T-helper 17 cell (primary cell): Measurements from ENCODE around the gene AVPR2. TPM values are rescaled to one million over a fixed set of nuclear protein-coding genes. Genes with fewer than 3 reads are reported as not detected.

Experiments
- ATAC-seq: fragments of 150-1000 bp; cut with Tn5 transposase; 2 replicates; pipeline ENCODE4 v1.10.0; 2021; ENCODE audit warnings: mild to moderate bottlenecking, moderate library complexity
- DNase-seq, 3 donors: peaks; one replicate each; pipeline versions ENCODE4 v3.0.0 to v3.0.0-alpha.2; 2020 to 2021
- H3K9me3 ChIP-seq: one replicate; pipeline ENCODE4 v1.7.0; 2013; ENCODE audit warnings: low read length, mild to moderate bottlenecking; ENCODE audit not compliant: control insufficient read depth, poor library complexity, severe bottlenecking
- H3K27ac Mint-ChIP-seq: one replicate; pipeline ENCODE4 v1.8.0; 2022; ENCODE audit warnings: mild to moderate bottlenecking, moderate library complexity, mixed read lengths
- H3K27me3 Mint-ChIP-seq: one replicate; pipeline ENCODE4 v1.8.0; 2022; ENCODE audit warnings: mixed read lengths
- H3K36me3 Mint-ChIP-seq: one replicate; pipeline ENCODE4 v1.8.0; 2022; ENCODE audit warnings: low read depth, mixed read lengths
- H3K4me1 Mint-ChIP-seq: one replicate; pipeline ENCODE4 v1.8.0; 2022; ENCODE audit warnings: mild to moderate bottlenecking, mixed read lengths
- H3K4me3 Mint-ChIP-seq: one replicate; pipeline ENCODE4 v1.8.0; 2022; ENCODE audit warnings: mild to moderate bottlenecking, moderate library complexity, mixed read lengths
- total RNA-seq, 4 donors: library from RNA in 2 of 4; stranded (reverse) in 2 of 4; gene quantifications; one replicate each; pipeline ENCODE4 v1.2.3 and lab custom pipeline; 2022 to 2026

The AVPR2 gene
- total RNA-seq, 2 donors from 2014 or later = not detected

GRCh38 chrX:153903238-153903980, 1.1 kb upstream of the AVPR2 start:
- ATAC-seq (peak; percentile 8), DNase-seq (no peak)
- H3K4me1 Mint-ChIP-seq = peaks cover 26% of the 10 kb centered on the region
- peak overlapping the region; percentile 88 for H3K4me3 Mint-ChIP-seq
- H3K27ac Mint-ChIP-seq = peak overlapping the region; percentile 83
- H3K27me3 Mint-ChIP-seq = no peaks in the 10 kb centered on the region
- no peaks in the 10 kb centered on the region for H3K9me3 ChIP-seq
- no peaks in the 10 kb centered on the region for H3K36me3 Mint-ChIP-seq

- H3K27ac Mint-ChIP-seq = peak overlapping the region; percentile 53
These were observed 1.1 kb downstream of the AVPR2 start for GRCh38 chrX:153905481-153906095.

GRCh38 chrX:153906126-153906917, 1.8 kb downstream of the AVPR2 start:
- DNase-seq = no peak
- Mint-ChIP-seq H3K27ac (peak overlapping the region; percentile 53), H3K4me3 (peak overlapping the region; percentile 62), H3K4me1 (peaks cover 23% of the 10 kb centered on the region), H3K27me3 (no peaks in the 10 kb centered on the region), H3K36me3 (no peaks in the 10 kb centered on the region)
- peak; percentile 52 for ATAC-seq
- no peaks in the 10 kb centered on the region for H3K9me3 ChIP-seq

More at GRCh38 chrX:153905481-153906095, 1.1 kb downstream of the AVPR2 start:
- H3K9me3 ChIP-seq = no peaks in the 10 kb centered on the region
- Mint-ChIP-seq H3K4me3 (peak overlapping the region; percentile 62), H3K4me1 (peaks cover 27% of the 10 kb centered on the region), H3K27me3 (no peaks in the 10 kb centered on the region), H3K36me3 (no peaks in the 10 kb centered on the region)
- DNase-seq = no peak
- no peak for ATAC-seq

- Mint-ChIP-seq H3K4me3 (no peak overlapping the region), H3K27ac (no peak overlapping the region), H3K27me3 (no peaks in the 10 kb centered on the region), H3K4me1 (peaks cover 18% of the 10 kb centered on the region), H3K36me3 (no peaks in the 10 kb centered on the region)
- H3K9me3 ChIP-seq = no peaks in the 10 kb centered on the region
- DNase-seq (no peak), ATAC-seq (no peak)
These were observed 3.0 kb downstream of the AVPR2 start for GRCh38 chrX:153907456-153907855.

GRCh38 chrX:153908219-153908860, 3.9 kb downstream of the AVPR2 start:
- Mint-ChIP-seq H3K4me1 (peaks cover 14% of the 10 kb centered on the region), H3K4me3 (no peak overlapping the region), H3K27me3 (no peaks in the 10 kb centered on the region), H3K27ac (no peak overlapping the region), H3K36me3 (no peaks in the 10 kb centered on the region)
- ATAC-seq (no peak), DNase-seq (no peak)
- no peaks in the 10 kb centered on the region for H3K9me3 ChIP-seq

- no peaks in the 10 kb centered on the region for H3K27me3 Mint-ChIP-seq
- H3K9me3 ChIP-seq = no peaks in the 10 kb centered on the region
- no peak for DNase-seq
These were observed 4.8 kb downstream of the AVPR2 start for GRCh38 chrX:153909024-153909979.

GRCh38 chrX:153909980-153910360, 5.5 kb downstream of the AVPR2 start:
- ATAC-seq (no peak), DNase-seq (no peak)
- Mint-ChIP-seq H3K27ac (no peak overlapping the region), H3K36me3 (no peaks in the 10 kb centered on the region), H3K4me3 (no peak overlapping the region), H3K27me3 (no peaks in the 10 kb centered on the region), H3K4me1 (peaks cover 5% of the 10 kb centered on the region)
- no peaks in the 10 kb centered on the region for H3K9me3 ChIP-seq

More at GRCh38 chrX:153909024-153909979, 4.8 kb downstream of the AVPR2 start:
- no peak overlapping the region for H3K27ac Mint-ChIP-seq
- ATAC-seq = no peak
- peaks cover 7% of the 10 kb centered on the region for H3K4me1 Mint-ChIP-seq
- no peaks in the 10 kb centered on the region for H3K36me3 Mint-ChIP-seq
- no peak overlapping the region for H3K4me3 Mint-ChIP-seq

- Mint-ChIP-seq H3K27me3 (no peaks in the 10 kb centered on the region), H3K4me3 (no peak overlapping the region), H3K36me3 (no peaks in the 10 kb centered on the region), H3K27ac (no peak overlapping the region), H3K4me1 (peaks cover 5% of the 10 kb centered on the region)
- no peaks in the 10 kb centered on the region for H3K9me3 ChIP-seq
- ATAC-seq (no peak), DNase-seq (no peak)
These were observed 6.0 kb downstream of the AVPR2 start for GRCh38 chrX:153910446-153910845.

GRCh38 chrX:153911798-153912197, 7.3 kb downstream of the AVPR2 start:
- ATAC-seq = peak; percentile 23
- no peak overlapping the region for H3K4me3 Mint-ChIP-seq
- no peak for DNase-seq
- no peak overlapping the region for H3K27ac Mint-ChIP-seq
- H3K36me3 Mint-ChIP-seq = peaks cover 2% of the 10 kb centered on the region
- no peaks in the 10 kb centered on the region for H3K9me3 ChIP-seq
- peaks cover 9% of the 10 kb centered on the region for H3K4me1 Mint-ChIP-seq
- no peaks in the 10 kb centered on the region for H3K27me3 Mint-ChIP-seq

DNA sequence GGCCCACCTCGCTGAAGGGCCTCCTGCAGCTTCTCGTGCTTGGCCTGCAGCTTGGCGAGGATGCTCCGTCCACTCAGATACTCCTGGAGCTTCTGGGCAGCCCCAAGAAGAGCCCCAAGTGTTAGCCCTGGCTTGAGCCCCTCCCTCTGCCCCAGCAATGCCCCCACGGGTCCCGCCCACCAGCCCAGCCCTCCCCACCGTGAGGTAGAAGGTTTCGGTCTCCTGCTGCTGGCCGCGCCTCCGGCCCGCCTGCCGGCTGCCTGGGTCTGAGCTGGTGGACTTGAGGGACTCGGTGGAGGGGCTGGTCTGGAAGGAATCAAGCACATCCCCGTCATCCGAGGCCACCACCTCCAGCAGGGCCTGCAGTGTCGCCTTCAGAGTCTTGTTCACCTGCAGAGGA, 8.7 kb downstream of the AVPR2 start:
- DNase-seq = no peak
- Mint-ChIP-seq H3K36me3 (peaks cover 2% of the 10 kb centered on the region), H3K4me3 (no peak overlapping the region)

DNA sequence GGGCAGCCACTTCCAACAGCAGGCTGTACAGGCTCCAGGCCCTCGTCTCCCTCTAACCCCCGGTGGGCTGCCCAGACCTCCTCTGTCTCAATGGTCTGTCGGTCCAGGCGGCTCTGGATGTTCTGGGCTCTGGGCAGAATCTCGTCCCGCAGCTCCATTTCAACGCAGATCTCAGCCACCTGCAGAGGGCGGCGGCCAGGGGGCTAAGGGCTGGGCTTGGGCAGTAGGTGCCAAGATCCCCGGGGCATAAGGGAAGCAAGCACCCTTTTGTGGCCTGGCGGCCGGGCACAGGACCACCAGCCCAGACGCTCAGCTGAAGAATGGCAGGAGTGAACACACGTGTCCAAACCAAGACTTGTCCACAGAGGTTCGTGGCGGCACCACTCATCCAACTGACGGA, 9.2 kb downstream of the AVPR2 start:
- H3K4me3 Mint-ChIP-seq = no peak overlapping the region
- no peaks in the 10 kb centered on the region for H3K27me3 Mint-ChIP-seq
- ATAC-seq (no peak), DNase-seq (no peak)
- H3K36me3 Mint-ChIP-seq = peaks cover 2% of the 10 kb centered on the region
- H3K4me1 Mint-ChIP-seq = peaks cover 7% of the 10 kb centered on the region
- no peaks in the 10 kb centered on the region for H3K9me3 ChIP-seq
- H3K27ac Mint-ChIP-seq = peak overlapping the region; percentile 43

More for the DNA sequence above, 8.7 kb downstream of the AVPR2 start:
- ATAC-seq = no peak
- no peaks in the 10 kb centered on the region for H3K9me3 ChIP-seq
- H3K27me3 Mint-ChIP-seq = no peaks in the 10 kb centered on the region
- H3K27ac Mint-ChIP-seq = no peak overlapping the region
- peaks cover 9% of the 10 kb centered on the region for H3K4me1 Mint-ChIP-seq

DNA sequence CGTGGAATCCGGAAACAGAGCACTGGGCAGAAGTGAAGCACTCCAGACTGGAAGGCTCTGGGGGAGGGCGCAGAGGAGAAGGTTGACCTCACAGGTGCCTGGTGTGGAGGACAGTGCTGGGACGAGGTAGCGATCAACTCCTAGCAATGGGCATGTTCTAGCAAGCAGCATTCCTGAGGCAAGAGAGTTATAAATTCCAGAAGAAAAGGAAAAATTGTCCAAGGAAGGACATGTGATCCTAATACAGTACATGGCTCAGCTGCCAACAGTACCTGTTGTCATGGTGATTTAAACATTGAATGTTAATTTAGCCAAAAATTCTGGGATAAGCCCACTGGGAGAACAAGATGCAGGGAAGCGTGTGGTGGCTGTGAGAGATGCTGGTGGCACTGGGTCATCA, 13.4 kb downstream of the AVPR2 start:
- H3K9me3 ChIP-seq = no peaks in the 10 kb centered on the region
- no peak overlapping the region for H3K4me3 Mint-ChIP-seq
- peaks cover 12% of the 10 kb centered on the region for H3K4me1 Mint-ChIP-seq
- ATAC-seq = no peak
- H3K36me3 Mint-ChIP-seq = peaks cover 2% of the 10 kb centered on the region
- no peaks in the 10 kb centered on the region for H3K27me3 Mint-ChIP-seq
- DNase-seq = no peak
- H3K27ac Mint-ChIP-seq = no peak overlapping the region
